DOHH2 (cell line): ENCODE data around the gene FAT2.

Source experiments
- CTCF ChIP-seq: fragments of 200-600 bp; sonication (generic); IDR thresholded peaks from one replicate; pipeline ENCODE4 v1.5.1; 2014; ENCODE audit warnings: antibody characterized with exemption, mild to moderate bottlenecking, low read depth, low read length; ENCODE audit not compliant: poor library complexity, severe bottlenecking
- EZH2phosphoT487 ChIP-seq: fragments of 200-600 bp; sonication (generic); IDR thresholded peaks from 2 replicates; pipeline ENCODE4 v1.6.1; 2017; ENCODE audit warnings: borderline replicate concordance, mild to moderate bottlenecking, antibody characterized with exemption, low read length, moderate library complexity, mixed read lengths

- TF ChIP-seq CTCF = no peak
- no peak for TF ChIP-seq EZH2phosphoT487
Observed at GRCh38 chr5:151602806-151603205, 11.7 kb upstream of the FAT2 start.
